HG02610 (cell line): ENCODE measurements around the gene PPP1R1A.

ENCODE experiments used
- ATAC-seq: cut with Tn5 transposase; IDR thresholded peaks from one replicate; pipeline ENCODE4 v1.9.1; 2021; ENCODE audit warnings: mild to moderate bottlenecking, moderate library complexity; ENCODE audit not compliant: unreplicated experiment

PPP1R1A gene

GRCh38 chr12:54588110-54588889 lies at the start of gene PPP1R1A:
TSS of gene PPP1R1A (minus strand) at chr12:54588659. CDS start at chr12:54588488, 171 bp downstream.
- ATAC-seq, result no peak

GRCh38 chr12:54634795-54635194 lies 46.3 kb upstream of the PPP1R1A start, which contains the start of gene LACRT:
TSS of gene LACRT (minus strand) at chr12:54634895. CDS start at chr12:54634841, 54 bp downstream.
- ATAC-seq, result no peak

GRCh38 chr12:54631988-54632728 lies 43.7 kb upstream of the PPP1R1A start:
- ATAC-seq, result no peak

- no peak for ATAC-seq
These were observed 43.1 kb upstream of the PPP1R1A start for GRCh38 chr12:54631551-54631950.

- no peak for ATAC-seq
These were observed 41.5 kb upstream of the PPP1R1A start for GRCh38 chr12:54629925-54630324.

GRCh38 chr12:54628186-54628846 lies 39.9 kb upstream of the PPP1R1A start:
- no peak for ATAC-seq

GRCh38 chr12:54627304-54627703 lies 38.8 kb upstream of the PPP1R1A start:
- ATAC-seq, result no peak

- no peak for ATAC-seq
These were observed 37.1 kb upstream of the PPP1R1A start for GRCh38 chr12:54625598-54625997.

GRCh38 chr12:54624315-54625279 lies 36.1 kb upstream of the PPP1R1A start:
- ATAC-seq, result no peak

- ATAC-seq, result no peak
These were observed 34.2 kb upstream of the PPP1R1A start for GRCh38 chr12:54622463-54623183.

GRCh38 chr12:54616933-54617680 lies 28.6 kb upstream of the PPP1R1A start:
- no peak for ATAC-seq

GRCh38 chr12:54612225-54612750 lies 23.8 kb upstream of the PPP1R1A start:
- no peak for ATAC-seq

GRCh38 chr12:54611715-54612149 lies 23.3 kb upstream of the PPP1R1A start:
- no peak for ATAC-seq

GRCh38 chr12:54608769-54609168 lies 20.3 kb upstream of the PPP1R1A start:
- no peak for ATAC-seq

- ATAC-seq, result no peak
These were observed 19.7 kb upstream of the PPP1R1A start for GRCh38 chr12:54608156-54608555.

- ATAC-seq, result no peak
These were observed 18.1 kb upstream of the PPP1R1A start for GRCh38 chr12:54606556-54606955.

GRCh38 chr12:54605138-54605970 lies 16.9 kb upstream of the PPP1R1A start:
- ATAC-seq, result no peak

GRCh38 chr12:54604436-54604835 lies 16.0 kb upstream of the PPP1R1A start:
- ATAC-seq, result no peak
